ENCODE measurements around the gene ZBTB42.

GRCh38 chr14:104771374-104771773 lies 29.5 kb upstream of the ZBTB42 start:
- TF ChIP-seq POLR2A (IDR thresholded peaks at IDR 0.05; ENCODE audit: low read depth, low read length) (no peak), POLR2AphosphoS5 (IDR thresholded peaks at IDR 0.05; ENCODE audit: low read depth, low read length) (no peak), TAF1 (IDR thresholded peaks at IDR 0.05; ENCODE audit: borderline replicate concordance, low read depth, low read length) (no peak)
